Measurements from ENCODE around the gene OAS1. TPM values are rescaled to one million over a fixed set of nuclear protein-coding genes. Genes with fewer than 3 reads are reported as not detected.
"Not testable (repeated sequence)": the region's sequence is repeated elsewhere in the genome, so short reads cannot be mapped to it uniquely, and the experiment has no call there.

The OAS1 gene
- polyA plus RNA-seq, 1 donor = 26.9 TPM

- WGBS (ENCODE audit: insufficient coverage, low lambda C conversion rate) = 80% methylated on average over 1 of the region's 14 CpGs
- no peak for DNase-seq
- H3K27me3 ChIP-seq (ENCODE audit: control insufficient read depth, insufficient read depth, low read length) = no peaks in the 10 kb centered on the region
- no peak overlapping the region for H3K27ac ChIP-seq (ENCODE audit: low read length)
- H3K4me3 ChIP-seq (ENCODE audit: low read length) = no peak overlapping the region
- H3K4me1 ChIP-seq (ENCODE audit: control insufficient read depth, insufficient read depth, low read length) = no peaks in the 10 kb centered on the region
- peaks cover 25% of the 10 kb centered on the region for H3K36me3 ChIP-seq (ENCODE audit: control insufficient read depth, insufficient read depth, low read length)
- no peaks in the 10 kb centered on the region for H3K9me3 ChIP-seq (ENCODE audit: control insufficient read depth, low read depth, low read length)
These were observed 39.7 kb downstream of the OAS1 start for GRCh38 chr12:112946236-112947000.

GRCh38 chr12:112947314-112947713 lies 40.6 kb downstream of the OAS1 start:
- 0% methylated on average over 1 of the region's 1 CpG for WGBS (ENCODE audit: insufficient coverage, low lambda C conversion rate)
- peaks cover 20% of the 10 kb centered on the region for H3K36me3 ChIP-seq (ENCODE audit: control insufficient read depth, insufficient read depth, low read length)

DNA sequence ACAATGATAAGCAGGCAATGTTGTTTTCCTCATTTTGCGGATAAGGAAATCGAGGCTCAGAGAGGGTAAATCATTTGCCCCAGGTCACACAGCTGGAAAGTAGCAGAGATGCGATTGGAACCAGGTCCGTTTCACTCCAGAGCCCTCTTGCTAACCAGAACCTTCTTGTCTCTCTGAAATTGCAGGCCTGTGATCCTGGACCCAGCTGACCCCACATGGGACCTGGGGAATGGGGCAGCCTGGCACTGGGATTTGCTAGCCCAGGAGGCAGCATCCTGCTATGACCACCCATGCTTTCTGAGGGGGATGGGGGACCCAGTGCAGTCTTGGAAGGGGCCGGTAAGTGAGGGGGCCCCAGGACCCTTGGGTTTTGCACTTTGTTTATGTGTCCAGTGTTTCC lies 41.0 kb downstream of the OAS1 start:
- 100% methylated on average over 2 of the region's 5 CpGs for WGBS (ENCODE audit: insufficient coverage, low lambda C conversion rate)
- DNase-seq = no peak
- H3K4me1 ChIP-seq (ENCODE audit: control insufficient read depth, insufficient read depth, low read length) = no peaks in the 10 kb centered on the region

More at GRCh38 chr12:112947314-112947713, 40.6 kb downstream of the OAS1 start:
- no peak overlapping the region for H3K4me3 ChIP-seq (ENCODE audit: low read length)
- no peaks in the 10 kb centered on the region for H3K4me1 ChIP-seq (ENCODE audit: control insufficient read depth, insufficient read depth, low read length)
- no peaks in the 10 kb centered on the region for H3K9me3 ChIP-seq (ENCODE audit: control insufficient read depth, low read depth, low read length)
- no peak for DNase-seq
- no peak overlapping the region for H3K27ac ChIP-seq (ENCODE audit: low read length)
- no peaks in the 10 kb centered on the region for H3K27me3 ChIP-seq (ENCODE audit: control insufficient read depth, insufficient read depth, low read length)

GRCh38 chr12:112948806-112949205 lies 42.0 kb downstream of the OAS1 start:
- H3K27me3 ChIP-seq (ENCODE audit: control insufficient read depth, insufficient read depth, low read length) = no peaks in the 10 kb centered on the region
- H3K9me3 ChIP-seq (ENCODE audit: control insufficient read depth, low read depth, low read length) = no peaks in the 10 kb centered on the region
- no peak overlapping the region for H3K27ac ChIP-seq (ENCODE audit: low read length)
- WGBS (ENCODE audit: insufficient coverage, low lambda C conversion rate) = no CpG with 5 or more reads among the region's 7 CpGs
- no peaks in the 10 kb centered on the region for H3K4me1 ChIP-seq (ENCODE audit: control insufficient read depth, insufficient read depth, low read length)
- peaks cover 20% of the 10 kb centered on the region for H3K36me3 ChIP-seq (ENCODE audit: control insufficient read depth, insufficient read depth, low read length)
- DNase-seq = no peak
- H3K4me3 ChIP-seq (ENCODE audit: low read length) = no peak overlapping the region

More for the DNA sequence above, 41.0 kb downstream of the OAS1 start:
- Histone ChIP-seq H3K4me3 (ENCODE audit: low read length) (no peak overlapping the region), H3K27me3 (ENCODE audit: control insufficient read depth, insufficient read depth, low read length) (no peaks in the 10 kb centered on the region), H3K9me3 (ENCODE audit: control insufficient read depth, low read depth, low read length) (no peaks in the 10 kb centered on the region), H3K36me3 (ENCODE audit: control insufficient read depth, insufficient read depth, low read length) (peaks cover 20% of the 10 kb centered on the region), H3K27ac (ENCODE audit: low read length) (no peak overlapping the region)

DNA sequence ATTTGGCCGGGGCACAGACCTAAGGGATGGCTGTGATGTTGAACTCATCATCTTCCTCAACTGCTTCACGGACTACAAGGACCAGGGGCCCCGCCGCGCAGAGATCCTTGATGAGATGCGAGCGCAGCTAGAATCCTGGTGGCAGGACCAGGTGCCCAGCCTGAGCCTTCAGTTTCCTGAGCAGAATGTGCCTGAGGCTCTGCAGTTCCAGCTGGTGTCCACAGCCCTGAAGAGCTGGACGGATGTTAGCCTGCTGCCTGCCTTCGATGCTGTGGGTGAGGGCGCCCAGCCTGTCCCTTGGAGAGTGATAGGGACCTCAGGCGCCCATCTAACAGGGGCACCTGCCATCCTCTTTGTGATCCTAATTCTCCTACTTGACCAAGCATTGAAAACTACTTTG lies 43.9 kb downstream of the OAS1 start:
- H3K27me3 ChIP-seq (ENCODE audit: control insufficient read depth, insufficient read depth, low read length) = no peaks in the 10 kb centered on the region
- H3K9me3 ChIP-seq (ENCODE audit: control insufficient read depth, low read depth, low read length) = no peaks in the 10 kb centered on the region
- no peak for DNase-seq
- WGBS (ENCODE audit: insufficient coverage, low lambda C conversion rate) = no CpG with 5 or more reads among the region's 11 CpGs
- no peak overlapping the region for H3K4me3 ChIP-seq (ENCODE audit: low read length)
- no peak overlapping the region for H3K27ac ChIP-seq (ENCODE audit: low read length)
- H3K4me1 ChIP-seq (ENCODE audit: control insufficient read depth, insufficient read depth, low read length) = no peaks in the 10 kb centered on the region
- peaks cover 15% of the 10 kb centered on the region for H3K36me3 ChIP-seq (ENCODE audit: control insufficient read depth, insufficient read depth, low read length)

DNA sequence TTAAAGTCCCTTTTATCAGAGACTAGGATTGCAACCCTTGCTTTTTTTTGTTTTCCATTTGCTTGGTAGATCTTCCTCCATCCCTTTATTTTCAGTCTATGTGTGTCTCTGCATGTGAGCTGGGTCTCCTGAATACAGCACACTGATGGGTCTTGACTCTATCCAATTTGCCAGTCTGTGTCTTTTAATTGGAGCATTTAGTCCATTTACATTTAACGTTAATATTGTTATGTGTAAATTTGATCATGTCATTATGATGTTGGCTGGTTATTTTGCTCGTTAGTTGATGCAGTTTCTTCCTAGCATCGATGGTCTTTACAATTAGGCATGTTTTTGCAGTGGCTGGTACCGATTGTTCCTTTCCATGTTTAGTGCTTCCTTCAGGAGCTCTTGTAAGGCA lies 50.4 kb downstream of the OAS1 start:
- H3K27ac ChIP-seq (ENCODE audit: low read length); H3K4me1 ChIP-seq (ENCODE audit: control insufficient read depth, insufficient read depth, low read length); H3K9me3 ChIP-seq (ENCODE audit: control insufficient read depth, low read depth, low read length); H3K27me3 ChIP-seq (ENCODE audit: control insufficient read depth, insufficient read depth, low read length); DNase-seq; H3K4me3 ChIP-seq (ENCODE audit: low read length); H3K36me3 ChIP-seq (ENCODE audit: control insufficient read depth, insufficient read depth, low read length): not testable (repeated sequence)
- no CpG with 5 or more reads among the region's 4 CpGs for WGBS (ENCODE audit: insufficient coverage, low lambda C conversion rate)

GRCh38 chr12:112961074-112961473 lies 54.3 kb downstream of the OAS1 start:
- no CpG with 5 or more reads among the region's 7 CpGs for WGBS (ENCODE audit: insufficient coverage, low lambda C conversion rate)
- no peaks in the 10 kb centered on the region for H3K27me3 ChIP-seq (ENCODE audit: control insufficient read depth, insufficient read depth, low read length)
- peaks cover 35% of the 10 kb centered on the region for H3K36me3 ChIP-seq (ENCODE audit: control insufficient read depth, insufficient read depth, low read length)
- no peak for DNase-seq
- no peaks in the 10 kb centered on the region for H3K4me1 ChIP-seq (ENCODE audit: control insufficient read depth, insufficient read depth, low read length)
- no peaks in the 10 kb centered on the region for H3K9me3 ChIP-seq (ENCODE audit: control insufficient read depth, low read depth, low read length)
- no peak overlapping the region for H3K27ac ChIP-seq (ENCODE audit: low read length)
- H3K4me3 ChIP-seq (ENCODE audit: low read length) = no peak overlapping the region

GRCh38 chr12:112961536-112961935 lies 54.8 kb downstream of the OAS1 start:
- peaks cover 35% of the 10 kb centered on the region for H3K36me3 ChIP-seq (ENCODE audit: control insufficient read depth, insufficient read depth, low read length)
- H3K4me3 ChIP-seq (ENCODE audit: low read length) = no peak overlapping the region
- WGBS (ENCODE audit: insufficient coverage, low lambda C conversion rate) = 100% methylated on average over 1 of the region's 4 CpGs
- H3K27ac ChIP-seq (ENCODE audit: low read length) = no peak overlapping the region
- H3K9me3 ChIP-seq (ENCODE audit: control insufficient read depth, low read depth, low read length) = no peaks in the 10 kb centered on the region
- no peaks in the 10 kb centered on the region for H3K4me1 ChIP-seq (ENCODE audit: control insufficient read depth, insufficient read depth, low read length)
- H3K27me3 ChIP-seq (ENCODE audit: control insufficient read depth, insufficient read depth, low read length) = no peaks in the 10 kb centered on the region
- no peak for DNase-seq

DNA sequence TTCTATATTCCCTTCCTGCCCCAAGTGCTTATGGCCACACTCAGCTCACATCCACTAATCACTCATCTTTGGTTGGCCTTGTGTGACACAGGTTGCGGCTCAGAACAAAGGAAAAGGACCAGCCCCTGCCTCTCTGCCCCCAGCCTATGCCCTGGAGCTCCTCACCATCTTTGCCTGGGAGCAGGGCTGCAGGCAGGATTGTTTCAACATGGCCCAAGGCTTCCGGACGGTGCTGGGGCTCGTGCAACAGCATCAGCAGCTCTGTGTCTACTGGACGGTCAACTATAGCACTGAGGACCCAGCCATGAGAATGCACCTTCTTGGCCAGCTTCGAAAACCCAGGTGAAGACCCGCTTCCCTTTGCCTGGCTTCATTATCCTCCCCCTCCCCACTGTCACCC lies 55.8 kb downstream of the OAS1 start:
- H3K9me3 ChIP-seq (ENCODE audit: control insufficient read depth, low read depth, low read length) = no peaks in the 10 kb centered on the region
- WGBS (ENCODE audit: insufficient coverage, low lambda C conversion rate) = no CpG with 5 or more reads among the region's 7 CpGs
- no peak for DNase-seq
- H3K4me3 ChIP-seq (ENCODE audit: low read length) = no peak overlapping the region
- no peak overlapping the region for H3K27ac ChIP-seq (ENCODE audit: low read length)
- no peaks in the 10 kb centered on the region for H3K4me1 ChIP-seq (ENCODE audit: control insufficient read depth, insufficient read depth, low read length)
- H3K36me3 ChIP-seq (ENCODE audit: control insufficient read depth, insufficient read depth, low read length) = peaks cover 39% of the 10 kb centered on the region
- no peaks in the 10 kb centered on the region for H3K27me3 ChIP-seq (ENCODE audit: control insufficient read depth, insufficient read depth, low read length)

DNA sequence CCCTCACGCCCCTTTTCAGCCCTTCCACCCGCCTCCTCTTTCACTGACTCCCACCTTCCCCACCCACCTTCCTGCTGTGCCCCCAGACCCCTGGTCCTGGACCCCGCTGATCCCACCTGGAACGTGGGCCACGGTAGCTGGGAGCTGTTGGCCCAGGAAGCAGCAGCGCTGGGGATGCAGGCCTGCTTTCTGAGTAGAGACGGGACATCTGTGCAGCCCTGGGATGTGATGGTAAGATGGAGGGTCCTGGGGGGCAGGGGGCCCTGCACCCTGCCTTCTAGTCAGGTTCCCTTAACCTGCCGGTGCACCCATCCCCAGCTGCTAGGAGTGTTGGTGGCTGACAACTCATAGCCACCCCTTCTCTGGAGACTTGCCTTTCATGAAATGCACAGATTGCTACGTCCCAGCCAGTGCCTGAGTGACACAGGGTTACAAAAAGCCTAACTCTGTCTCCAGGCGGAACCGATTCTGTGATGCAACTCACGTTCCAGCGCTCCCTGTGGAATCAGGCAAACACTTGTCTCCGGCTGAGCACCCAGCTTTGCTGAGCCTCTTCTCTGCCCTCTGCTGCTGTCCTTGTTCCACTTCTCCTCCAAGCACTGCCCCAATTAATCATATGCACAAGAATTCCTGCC lies 56.6 kb downstream of the OAS1 start:
- Histone ChIP-seq H3K4me3 (ENCODE audit: low read length) (no peak overlapping the region), H3K9me3 (ENCODE audit: control insufficient read depth, low read depth, low read length) (no peaks in the 10 kb centered on the region), H3K27me3 (ENCODE audit: control insufficient read depth, insufficient read depth, low read length) (no peaks in the 10 kb centered on the region), H3K36me3 (ENCODE audit: control insufficient read depth, insufficient read depth, low read length) (peaks cover 42% of the 10 kb centered on the region), H3K4me1 (ENCODE audit: control insufficient read depth, insufficient read depth, low read length) (no peaks in the 10 kb centered on the region), H3K27ac (ENCODE audit: low read length) (no peak overlapping the region)
- no CpG with 5 or more reads among the region's 14 CpGs for WGBS (ENCODE audit: insufficient coverage, low lambda C conversion rate)
- no peak for DNase-seq

Data from large intestine (tissue), 3 donors.